Omental fat pad (tissue), 4 donors: Measurements from ENCODE around the gene RNF175. TPM values are rescaled to one million over a fixed set of nuclear protein-coding genes. Genes with fewer than 3 reads are reported as not detected.

ENCODE experiments used
- ATAC-seq: fragments of 150-250 bp; one replicate; pipeline ENCODE4 v1.9.1; 2016; ENCODE audit warnings: mild to moderate bottlenecking, moderate library complexity; ENCODE audit not compliant: low FRiP score
- DNase-seq: peaks from one replicate; pipeline ENCODE4 v3.0.0-alpha.2; 2019; ENCODE audit warnings: low spot score
- total RNA-seq, 4 donors: library from RNA; depleted of rRNA; stranded (reverse); fragments of >200 nt; gene quantifications; one replicate each; pipeline ENCODE4 v1.1.0, GENCODE V29; 2016
- TF ChIP-seq, protein P1 (sequence below), 3 donors: fragments of 450-650 bp; IDR thresholded peaks; one replicate each; pipeline ENCODE4 v1.5.1; 2016 to 2017; ENCODE audit warnings: antibody characterized with exemption in 3 of 3, mild to moderate bottlenecking in 3 of 3, moderate library complexity in 2 of 3

RNF175 gene
- total RNA-seq, 4 donors from 2014 or later = 0.28 to 1.4 TPM; not detected in 2

DNA sequence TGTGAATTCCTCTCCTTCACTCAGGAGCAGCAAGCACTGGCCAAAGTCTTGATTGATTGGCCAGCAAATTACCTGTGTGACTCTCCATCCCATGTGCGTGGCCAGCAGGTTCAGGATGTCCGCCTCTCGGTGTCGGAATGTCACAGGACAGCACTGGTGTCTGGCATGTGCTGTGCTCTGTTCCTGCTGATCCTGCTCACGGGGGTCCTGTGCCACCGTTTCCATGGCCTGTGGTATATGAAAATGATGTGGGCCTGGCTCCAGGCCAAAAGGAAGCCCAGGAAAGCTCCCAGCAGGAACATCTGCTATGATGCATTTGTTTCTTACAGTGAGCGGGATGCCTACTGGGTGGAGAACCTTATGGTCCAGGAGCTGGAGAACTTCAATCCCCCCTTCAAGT, 55.3 kb downstream of the RNF175 start:
- DNase-seq = no peak
- TF ChIP-seq, protein P1, sequence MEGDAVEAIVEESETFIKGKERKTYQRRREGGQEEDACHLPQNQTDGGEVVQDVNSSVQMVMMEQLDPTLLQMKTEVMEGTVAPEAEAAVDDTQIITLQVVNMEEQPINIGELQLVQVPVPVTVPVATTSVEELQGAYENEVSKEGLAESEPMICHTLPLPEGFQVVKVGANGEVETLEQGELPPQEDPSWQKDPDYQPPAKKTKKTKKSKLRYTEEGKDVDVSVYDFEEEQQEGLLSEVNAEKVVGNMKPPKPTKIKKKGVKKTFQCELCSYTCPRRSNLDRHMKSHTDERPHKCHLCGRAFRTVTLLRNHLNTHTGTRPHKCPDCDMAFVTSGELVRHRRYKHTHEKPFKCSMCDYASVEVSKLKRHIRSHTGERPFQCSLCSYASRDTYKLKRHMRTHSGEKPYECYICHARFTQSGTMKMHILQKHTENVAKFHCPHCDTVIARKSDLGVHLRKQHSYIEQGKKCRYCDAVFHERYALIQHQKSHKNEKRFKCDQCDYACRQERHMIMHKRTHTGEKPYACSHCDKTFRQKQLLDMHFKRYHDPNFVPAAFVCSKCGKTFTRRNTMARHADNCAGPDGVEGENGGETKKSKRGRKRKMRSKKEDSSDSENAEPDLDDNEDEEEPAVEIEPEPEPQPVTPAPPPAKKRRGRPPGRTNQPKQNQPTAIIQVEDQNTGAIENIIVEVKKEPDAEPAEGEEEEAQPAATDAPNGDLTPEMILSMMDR (IDR thresholded peaks at IDR 0.05) = no peak
- ATAC-seq = no peak

DNA sequence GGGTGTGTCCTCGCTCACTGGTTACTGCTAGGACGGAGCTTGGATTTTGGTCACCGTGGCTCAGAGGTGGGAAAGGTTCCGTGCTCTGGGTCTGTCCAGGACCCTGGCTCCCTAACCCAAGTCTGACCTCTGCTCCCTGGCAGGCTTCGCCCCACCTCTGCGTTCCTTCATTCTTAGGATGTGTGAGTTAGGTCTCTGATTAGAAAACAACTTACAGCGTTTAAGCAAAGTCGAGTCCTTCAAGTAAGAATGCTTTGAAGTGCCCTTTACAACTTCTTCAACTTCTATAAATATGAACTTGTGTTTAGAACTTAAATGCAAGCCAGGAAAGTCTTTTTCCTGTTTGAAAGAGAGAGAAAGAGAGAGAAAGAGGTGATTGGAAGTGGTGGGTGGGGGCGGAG, 74.9 kb downstream of the RNF175 start:
- DNase-seq = no peak
- ATAC-seq = no peak

DNA sequence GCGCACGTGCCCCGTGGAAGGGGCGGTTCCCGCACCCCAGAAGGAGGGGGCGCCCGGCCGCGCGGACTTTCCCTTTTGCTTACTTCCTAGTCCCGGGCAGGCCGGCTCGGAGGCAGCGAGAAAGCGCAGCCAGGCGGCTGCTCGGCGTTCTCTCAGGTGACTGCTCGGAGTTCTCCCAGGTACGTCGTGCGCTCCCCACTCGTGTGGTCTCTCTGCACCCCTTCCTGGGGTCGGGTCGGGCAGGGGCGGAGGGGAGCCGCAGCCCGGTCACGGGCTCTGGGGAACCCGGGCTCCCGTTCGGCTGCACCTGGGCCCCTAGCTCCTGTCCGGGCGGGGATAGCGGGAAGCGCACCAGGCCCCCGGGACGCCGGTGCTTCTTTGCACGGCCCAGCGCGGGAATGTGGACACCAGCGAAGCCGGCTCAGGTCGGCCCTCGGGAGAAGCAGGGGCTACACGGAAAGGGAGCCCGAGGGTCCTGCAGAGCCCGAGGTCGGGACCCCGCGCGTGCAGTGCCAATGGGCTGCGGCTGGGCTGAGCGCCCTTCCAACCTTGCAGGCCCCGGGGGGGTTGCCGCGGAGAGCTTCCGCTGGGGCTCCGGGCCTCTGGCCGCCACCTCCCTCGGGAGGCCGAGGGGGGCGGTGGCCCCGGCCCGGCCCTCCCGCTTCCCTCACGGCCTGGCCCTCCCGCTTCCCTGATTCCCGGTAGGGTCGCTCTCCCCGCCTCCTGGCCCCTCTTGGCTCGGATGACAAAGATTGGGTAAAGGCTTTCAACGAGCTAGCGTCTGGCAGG, 75.4 kb downstream of the RNF175 start, which contains the start of gene TLR2:
TSS of gene TLR2 (plus strand) at position 99 of the 789 bp plus-strand sequence. CDS start 18,628 bp downstream, outside the sequence.
- peak; percentile 44 for DNase-seq
- TF ChIP-seq, protein P1 (IDR thresholded peaks at IDR 0.05) = no peak
- peak; percentile 87 for ATAC-seq

More for the DNA sequence above, 74.9 kb downstream of the RNF175 start:
- TF ChIP-seq, protein P1 (IDR thresholded peaks at IDR 0.05) = no peak

DNA sequence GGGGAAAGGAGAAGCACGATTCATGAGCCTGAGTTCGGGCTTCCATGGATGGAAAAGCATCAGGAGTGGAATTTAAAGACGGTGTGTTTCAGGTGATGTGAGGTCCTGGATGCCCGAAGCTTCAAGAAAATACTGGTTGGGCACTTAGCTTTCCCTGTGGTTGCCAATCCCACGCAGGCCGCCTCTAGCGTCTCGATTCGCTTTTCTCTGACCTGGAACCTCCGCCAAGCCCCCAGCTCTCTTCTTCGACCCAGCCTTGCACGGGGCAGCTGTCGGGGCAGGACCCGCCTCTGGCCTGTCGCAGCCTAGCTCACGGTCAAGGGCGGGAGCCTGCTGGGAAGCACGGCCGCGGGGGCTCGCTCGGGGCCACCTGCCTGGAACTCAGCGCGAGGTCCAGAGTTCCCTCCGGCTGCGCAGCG, 76.1 kb downstream of the RNF175 start:
- no peak for DNase-seq
- ATAC-seq = no peak
- TF ChIP-seq, protein P1 (IDR thresholded peaks at IDR 0.05) = no peak

DNA sequence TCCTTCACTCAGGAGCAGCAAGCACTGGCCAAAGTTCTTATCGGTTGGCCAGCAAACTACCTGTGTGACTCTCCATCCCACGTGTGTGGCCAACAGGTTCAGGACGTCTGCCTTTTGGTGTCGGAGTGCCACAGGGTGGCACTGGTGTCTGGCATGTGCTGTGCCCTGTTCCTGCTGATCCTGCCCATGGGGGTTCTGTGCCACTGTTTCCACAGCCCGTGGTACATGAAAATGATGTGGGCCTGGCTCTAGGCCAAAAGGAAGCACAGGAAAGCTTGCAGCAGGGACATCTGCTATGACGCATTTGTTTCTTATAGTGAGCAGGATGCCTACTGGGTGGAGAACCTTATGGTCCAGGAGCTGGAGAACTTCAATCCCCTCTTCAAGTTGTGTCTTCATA, 80.3 kb downstream of the RNF175 start:
- DNase-seq (no peak), ATAC-seq (no peak)
- TF ChIP-seq, protein P1 (IDR thresholded peaks at IDR 0.05) = no peak

DNA sequence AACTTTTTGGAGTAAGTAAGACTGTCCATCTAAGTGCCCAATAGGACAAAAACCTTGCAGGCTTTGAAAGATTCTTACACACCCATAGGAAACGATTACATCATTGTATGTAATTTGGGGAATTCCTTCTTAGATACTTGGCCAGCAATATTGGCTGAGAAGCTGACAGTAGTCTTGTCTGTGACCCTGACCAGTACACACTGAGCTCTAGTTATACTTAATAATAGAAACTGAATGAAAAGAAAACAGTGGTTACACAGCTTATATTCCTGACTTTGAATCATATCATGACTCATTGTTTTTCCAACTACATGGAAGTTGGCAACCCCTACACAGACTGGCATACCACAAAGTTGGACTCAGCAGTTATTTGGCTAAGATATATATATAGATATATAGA, 82.8 kb downstream of the RNF175 start:
- TF ChIP-seq, protein P1 (IDR thresholded peaks at IDR 0.05) = no peak
- no peak for DNase-seq
- ATAC-seq = peak; percentile 86

DNA sequence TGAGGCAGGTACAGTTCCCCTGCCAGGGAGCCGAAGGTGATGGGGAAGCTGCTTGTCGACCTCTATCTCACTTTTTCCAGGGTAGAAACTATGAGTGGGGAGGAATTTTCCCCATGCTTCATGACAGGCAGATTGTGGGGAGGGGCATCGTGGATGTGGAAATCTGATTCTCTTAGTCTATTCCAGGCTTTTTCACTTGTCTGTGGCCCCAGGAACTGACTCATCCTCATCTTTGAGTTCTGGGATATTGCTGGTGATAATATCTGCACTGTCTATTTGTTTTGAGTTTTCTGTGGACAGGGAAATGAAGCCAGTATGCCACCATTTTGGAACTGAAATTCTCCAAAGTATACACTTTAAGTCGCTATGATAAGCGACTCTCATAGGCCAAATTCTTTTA, 83.3 kb downstream of the RNF175 start:
- DNase-seq (no peak), ATAC-seq (no peak)
- TF ChIP-seq, protein P1 (IDR thresholded peaks at IDR 0.05) = no peak
